ENCODE data around the gene TGDS.

TGDS gene

GRCh38 chr13:94613051-94613450 lies 17.1 kb upstream of the TGDS start:
- Histone ChIP-seq H3K4me3 (replicated peaks; ENCODE audit: insufficient read depth, low read length) (no peak overlapping the region), H3K27ac (replicated peaks) (no peak overlapping the region), H3K27me3 (ENCODE audit: insufficient read depth, poor library complexity, severe bottlenecking) (no peaks in the 10 kb centered on the region)
- TF ChIP-seq CTCF (IDR thresholded peaks at IDR 0.05; ENCODE audit: insufficient read depth, low read length) (no peak), POLR2AphosphoS5 (IDR thresholded peaks at IDR 0.05; ENCODE audit: low read depth) (no peak), REST (IDR thresholded peaks at IDR 0.05; ENCODE audit: insufficient replicate concordance, low read depth) (no peak), GABPA (IDR thresholded peaks at IDR 0.05; ENCODE audit: low read depth) (no peak), SPI1 (IDR thresholded peaks at IDR 0.05; ENCODE audit: borderline replicate concordance, low read depth) (no peak)
- DNase-seq (ENCODE audit: low read depth in 1 of 2, low spot score in 1 of 2) = no peak

- TF ChIP-seq CTCF (IDR thresholded peaks at IDR 0.05; ENCODE audit: insufficient read depth, low read length) = no peak
- TF ChIP-seq POLR2AphosphoS5 (IDR thresholded peaks at IDR 0.05; ENCODE audit: low read depth) = no peak
- no peak for TF ChIP-seq SPI1 (IDR thresholded peaks at IDR 0.05; ENCODE audit: borderline replicate concordance, low read depth)
- TF ChIP-seq REST (IDR thresholded peaks at IDR 0.05; ENCODE audit: insufficient replicate concordance, low read depth) = no peak
- H3K4me3 ChIP-seq (replicated peaks; ENCODE audit: insufficient read depth, low read length) = no peak overlapping the region
- no peak overlapping the region for H3K27ac ChIP-seq (replicated peaks)
- no peak for DNase-seq (ENCODE audit: low read depth in 1 of 2, low spot score in 1 of 2)
- no peaks in the 10 kb centered on the region for H3K27me3 ChIP-seq (ENCODE audit: insufficient read depth, poor library complexity, severe bottlenecking)
These were observed 16.1 kb upstream of the TGDS start for GRCh38 chr13:94612050-94612449.

GRCh38 chr13:94610475-94610874 lies 14.5 kb upstream of the TGDS start:
- DNase-seq (ENCODE audit: low read depth in 1 of 2, low spot score in 1 of 2) = no peak
- no peaks in the 10 kb centered on the region for H3K27me3 ChIP-seq (ENCODE audit: insufficient read depth, poor library complexity, severe bottlenecking)
- no peak overlapping the region for H3K27ac ChIP-seq (replicated peaks)
- no peak overlapping the region for H3K4me3 ChIP-seq (replicated peaks; ENCODE audit: insufficient read depth, low read length)
- TF ChIP-seq GABPA (IDR thresholded peaks at IDR 0.05; ENCODE audit: low read depth) = no peak
- no peak for TF ChIP-seq REST (IDR thresholded peaks at IDR 0.05; ENCODE audit: insufficient replicate concordance, low read depth)

GRCh38 chr13:94609196-94609595 lies 13.2 kb upstream of the TGDS start:
- DNase-seq (ENCODE audit: low read depth in 1 of 2, low spot score in 1 of 2) = no peak
- no peak for TF ChIP-seq POLR2AphosphoS5 (IDR thresholded peaks at IDR 0.05; ENCODE audit: low read depth)
- no peak for TF ChIP-seq GABPA (IDR thresholded peaks at IDR 0.05; ENCODE audit: low read depth)
- TF ChIP-seq SPI1 (IDR thresholded peaks at IDR 0.05; ENCODE audit: borderline replicate concordance, low read depth) = no peak
- no peak for TF ChIP-seq REST (IDR thresholded peaks at IDR 0.05; ENCODE audit: insufficient replicate concordance, low read depth)
- no peak for TF ChIP-seq CTCF (IDR thresholded peaks at IDR 0.05; ENCODE audit: insufficient read depth, low read length)
- no peaks in the 10 kb centered on the region for H3K27me3 ChIP-seq (ENCODE audit: insufficient read depth, poor library complexity, severe bottlenecking)
- H3K4me3 ChIP-seq (replicated peaks; ENCODE audit: insufficient read depth, low read length) = no peak overlapping the region
- no peak overlapping the region for H3K27ac ChIP-seq (replicated peaks)
